ENCODE data around the gene NR6A1. TPM values are rescaled to one million over a fixed set of nuclear protein-coding genes. Genes with fewer than 3 reads are reported as not detected.

NR6A1 gene
- total RNA-seq, 1 donor from 2014 or later, result 60.7 TPM

- H3K4me3 Mint-ChIP-seq, result peak overlapping the region; percentile 65
Observed at GRCh38 chr9:124520206-124520596, 250.9 kb downstream of the NR6A1 start.

GRCh38 chr9:124518116-124518515 lies 253.0 kb downstream of the NR6A1 start:
- Mint-ChIP-seq H3K9me3 (no peaks in the 10 kb centered on the region), H3K4me3 (no peak overlapping the region), H3K4me1 (peaks cover 20% of the 10 kb centered on the region), H3K27me3 (ENCODE audit: low read depth) (peaks cover 2% of the 10 kb centered on the region), H3K36me3 (ENCODE audit: low read depth) (peaks cover 8% of the 10 kb centered on the region), H3K27ac (ENCODE audit: unreplicated experiment) (no peak overlapping the region)
- DNase-seq (ENCODE audit: low read depth, low spot score), result no peak
- no peak for TF ChIP-seq CTCF (conservative IDR thresholded peaks at IDR 0.05)

More at GRCh38 chr9:124520206-124520596, 250.9 kb downstream of the NR6A1 start:
- Mint-ChIP-seq H3K36me3 (ENCODE audit: low read depth) (peaks cover 8% of the 10 kb centered on the region), H3K9me3 (no peaks in the 10 kb centered on the region), H3K27me3 (ENCODE audit: low read depth) (no peaks in the 10 kb centered on the region), H3K4me1 (peaks cover 17% of the 10 kb centered on the region), H3K27ac (ENCODE audit: unreplicated experiment) (peak overlapping the region; percentile 93)
- TF ChIP-seq CTCF (conservative IDR thresholded peaks at IDR 0.05), result no peak
- DNase-seq (ENCODE audit: low read depth, low spot score), result no peak

GRCh38 chr9:124517600-124517999 lies 253.5 kb downstream of the NR6A1 start:
- H3K27me3 Mint-ChIP-seq (ENCODE audit: low read depth), result peaks cover 4% of the 10 kb centered on the region
- no peak overlapping the region for H3K4me3 Mint-ChIP-seq
- H3K9me3 Mint-ChIP-seq, result no peaks in the 10 kb centered on the region
- no peak for DNase-seq (ENCODE audit: low read depth, low spot score)
- TF ChIP-seq CTCF (conservative IDR thresholded peaks at IDR 0.05), result no peak
- H3K4me1 Mint-ChIP-seq, result peaks cover 23% of the 10 kb centered on the region
- peaks cover 8% of the 10 kb centered on the region for H3K36me3 Mint-ChIP-seq (ENCODE audit: low read depth)
- no peak overlapping the region for H3K27ac Mint-ChIP-seq (ENCODE audit: unreplicated experiment)

GRCh38 chr9:124514874-124515273 lies 256.2 kb downstream of the NR6A1 start:
- TF ChIP-seq CTCF (conservative IDR thresholded peaks at IDR 0.05), result no peak
- peaks cover 10% of the 10 kb centered on the region for H3K27me3 Mint-ChIP-seq (ENCODE audit: low read depth)
- H3K4me1 Mint-ChIP-seq, result peaks cover 21% of the 10 kb centered on the region
- DNase-seq (ENCODE audit: low read depth, low spot score), result no peak
- peaks cover 6% of the 10 kb centered on the region for H3K36me3 Mint-ChIP-seq (ENCODE audit: low read depth)
- no peaks in the 10 kb centered on the region for H3K9me3 Mint-ChIP-seq
- no peak overlapping the region for H3K27ac Mint-ChIP-seq (ENCODE audit: unreplicated experiment)
- no peak overlapping the region for H3K4me3 Mint-ChIP-seq

GRCh38 chr9:124514125-124514524 lies 257.0 kb downstream of the NR6A1 start:
- no peak for DNase-seq (ENCODE audit: low read depth, low spot score)
- no peaks in the 10 kb centered on the region for H3K9me3 Mint-ChIP-seq
- H3K4me3 Mint-ChIP-seq, result no peak overlapping the region
- H3K27ac Mint-ChIP-seq (ENCODE audit: unreplicated experiment), result peak overlapping the region; percentile 72
- H3K27me3 Mint-ChIP-seq (ENCODE audit: low read depth), result peaks cover 10% of the 10 kb centered on the region
- H3K36me3 Mint-ChIP-seq (ENCODE audit: low read depth), result peaks cover 6% of the 10 kb centered on the region
- no peak for TF ChIP-seq CTCF (conservative IDR thresholded peaks at IDR 0.05)
- H3K4me1 Mint-ChIP-seq, result peaks cover 17% of the 10 kb centered on the region
